Activated B cell treated with CpG ODN at 0.5 μM for 24 hours (primary cell): ENCODE measurements around the gene AKR1C4. TPM values are rescaled to one million over a fixed set of nuclear protein-coding genes. Genes with fewer than 3 reads are reported as not detected.
"Not testable (repeated sequence)": the region's sequence is repeated elsewhere in the genome, so short reads cannot be mapped to it uniquely, and the experiment has no call there.

ENCODE experiments used
- ATAC-seq: fragments of 200-7000 bp; cut with Tn5 transposase; one replicate; pipeline ENCODE4 v1.10.0; 2021; ENCODE audit warnings: low read depth, mild to moderate bottlenecking, moderate library complexity
- CTCF ChIA-PET: fragments of 350-600 bp; sonication (Branson Sonifier 250); formaldehyde crosslinking; loops from one replicate; lab custom pipeline; 2021; ENCODE audit warnings: antibody characterized with exemption; lab: Charles Lee
- POLR2A ChIA-PET: fragments of 350-600 bp; sonication (Branson Sonifier 250); formaldehyde crosslinking; loops from one replicate; lab custom pipeline; 2021; ENCODE audit warnings: antibody characterized with exemption; lab: Charles Lee
- DNase-seq: peaks from one replicate; pipeline ENCODE4 v3.0.0; 2022
- H3K27ac Mint-ChIP-seq: one replicate; pipeline ENCODE4 v1.8.0; 2020; ENCODE audit warnings: mixed read lengths
- H3K27me3 Mint-ChIP-seq: one replicate; pipeline ENCODE4 v1.8.0; 2021; ENCODE audit warnings: mixed read lengths
- H3K36me3 Mint-ChIP-seq: one replicate; pipeline ENCODE4 v1.8.0; 2021; ENCODE audit warnings: low read depth, mixed read lengths
- H3K4me1 Mint-ChIP-seq: one replicate; pipeline ENCODE4 v1.8.0; 2021; ENCODE audit warnings: mixed read lengths
- H3K4me3 Mint-ChIP-seq: one replicate; pipeline ENCODE4 v1.8.0; 2020; ENCODE audit warnings: mild to moderate bottlenecking, mixed read lengths
- H3K9me3 Mint-ChIP-seq: one replicate; pipeline ENCODE4 v1.8.0; 2020; ENCODE audit warnings: mixed read lengths
- CTCF ChIP-seq: fragments of 200-600 bp; IDR thresholded peaks from one replicate; pipeline ENCODE4 v1.8.0; 2022; ENCODE audit warnings: antibody characterized with exemption, mild to moderate bottlenecking
- intact Hi-C: fragments of 100-400 bp; cut with micrococcal nuclease; formaldehyde crosslinking; loops from one replicate; pipeline ENCODE4 v1.15.1; 2024
- total RNA-seq: library from RNA; stranded (reverse); gene quantifications from 2 replicates; pipeline ENCODE4 v1.2.3, GENCODE V29; 2022

The AKR1C4 gene
- total RNA-seq, 1 donor from 2014 or later, result not detected

- ATAC-seq (no peak), DNase-seq (no peak)
- no peaks in the 10 kb centered on the region for H3K4me1 Mint-ChIP-seq
- CTCF ChIA-PET, result no interaction called here
- H3K36me3 Mint-ChIP-seq, result no peaks in the 10 kb centered on the region
- TF ChIP-seq CTCF, result no peak
- no peaks in the 10 kb centered on the region for H3K27me3 Mint-ChIP-seq
- POLR2A ChIA-PET, result no interaction called here
- H3K4me3 Mint-ChIP-seq, result no peak overlapping the region
- H3K9me3 Mint-ChIP-seq, result peaks cover 13% of the 10 kb centered on the region
- no peak overlapping the region for H3K27ac Mint-ChIP-seq
- intact Hi-C loops, result no loop called here
Measured at GRCh38 chr10:5199398-5199797, 2.8 kb downstream of the AKR1C4 start.

- no peak for TF ChIP-seq CTCF
- no peaks in the 10 kb centered on the region for H3K36me3 Mint-ChIP-seq
- no peak overlapping the region for H3K27ac Mint-ChIP-seq
- DNase-seq, result no peak
- ATAC-seq, result no peak
- no peaks in the 10 kb centered on the region for H3K4me1 Mint-ChIP-seq
- H3K27me3 Mint-ChIP-seq, result peaks cover 2% of the 10 kb centered on the region
- POLR2A ChIA-PET, result no interaction called here
- CTCF ChIA-PET, result no interaction called here
- H3K9me3 Mint-ChIP-seq, result peaks cover 14% of the 10 kb centered on the region
- intact Hi-C loops, result no loop called here
- H3K4me3 Mint-ChIP-seq, result no peak overlapping the region
Measured at GRCh38 chr10:5206799-5207198, 10.2 kb downstream of the AKR1C4 start.

GRCh38 chr10:5209776-5210175, 13.1 kb downstream of the AKR1C4 start:
- H3K9me3 Mint-ChIP-seq, H3K27ac Mint-ChIP-seq, CTCF ChIA-PET, H3K36me3 Mint-ChIP-seq, H3K27me3 Mint-ChIP-seq, H3K4me3 Mint-ChIP-seq, DNase-seq, H3K4me1 Mint-ChIP-seq, intact Hi-C loops, ATAC-seq, POLR2A ChIA-PET: not testable (repeated sequence)

- H3K36me3 Mint-ChIP-seq, H3K4me3 Mint-ChIP-seq, CTCF ChIA-PET, intact Hi-C loops, DNase-seq, H3K27ac Mint-ChIP-seq, H3K9me3 Mint-ChIP-seq, H3K27me3 Mint-ChIP-seq, POLR2A ChIA-PET, H3K4me1 Mint-ChIP-seq, ATAC-seq: not testable (repeated sequence)
Measured at GRCh38 chr10:5210261-5210660, 13.6 kb downstream of the AKR1C4 start.

- Mint-ChIP-seq H3K27me3 (no peaks in the 10 kb centered on the region), H3K4me1 (no peaks in the 10 kb centered on the region), H3K36me3 (no peaks in the 10 kb centered on the region), H3K9me3 (peaks cover 6% of the 10 kb centered on the region), H3K4me3 (no peak overlapping the region), H3K27ac (no peak overlapping the region)
- CTCF ChIA-PET, result no interaction called here
- ATAC-seq, result no peak
- intact Hi-C loops, result no loop called here
- no peak for TF ChIP-seq CTCF
- DNase-seq, result no peak
- POLR2A ChIA-PET, result interaction anchor here (0.6 kb wide), 1 partner anchor 26 kb away, joined by 3 read pairs; no protein-coding TSS in a partner anchor
Measured at GRCh38 chr10:5211696-5212536, 15.3 kb downstream of the AKR1C4 start.

GRCh38 chr10:5216801-5217200, 20.2 kb downstream of the AKR1C4 start:
- POLR2A ChIA-PET, result no interaction called here
- peaks cover under 1% of the 10 kb centered on the region for H3K9me3 Mint-ChIP-seq
- intact Hi-C loops, result no loop called here
- no peak overlapping the region for H3K4me3 Mint-ChIP-seq
- CTCF ChIA-PET, result no interaction called here
- no peaks in the 10 kb centered on the region for H3K36me3 Mint-ChIP-seq
- H3K27me3 Mint-ChIP-seq, result peaks cover 2% of the 10 kb centered on the region
- H3K27ac Mint-ChIP-seq, result no peak overlapping the region
- ATAC-seq, result no peak
- no peak for TF ChIP-seq CTCF
- no peak for DNase-seq
- no peaks in the 10 kb centered on the region for H3K4me1 Mint-ChIP-seq
